ENCODE results near the gene GNAI2.
A peak's percentile ranks its signal among the peaks of the same experiment; 100 is the strongest.
"Not testable (repeated sequence)": the region's sequence is repeated elsewhere in the genome, so short reads cannot be mapped to it uniquely, and the experiment has no call there.

GNAI2 gene

GRCh38 chr3:50224639-50225038 lies 11.4 kb upstream of the GNAI2 start:
- H3K79me2 ChIP-seq (ENCODE audit: insufficient read depth, low read depth) = no peaks in the 10 kb centered on the region
- TF ChIP-seq CTCF (conservative IDR thresholded peaks at IDR 0.05; ENCODE audit: low read depth, low read length) = no peak
- no peak overlapping the region for H3K27ac ChIP-seq
- peaks cover 4% of the 10 kb centered on the region for H3K4me1 ChIP-seq (ENCODE audit: low read depth, poor library complexity, severe bottlenecking)
- H3K4me2 ChIP-seq = no peak overlapping the region
- H3K9ac ChIP-seq = no peak overlapping the region
- H3K36me3 ChIP-seq (ENCODE audit: insufficient read depth) = no peaks in the 10 kb centered on the region
- peaks cover 4% of the 10 kb centered on the region; the same call in 1 of the 2 replicates for H3K27me3 ChIP-seq (ENCODE audit: insufficient read depth, low read depth)
- no peak overlapping the region for H3K4me3 ChIP-seq (IDR thresholded peaks at IDR 0.05; ENCODE audit: insufficient read depth, low read depth, low read length)
- H2AFZ ChIP-seq (ENCODE audit: low read depth) = no peak overlapping the region
- H4K20me1 ChIP-seq (ENCODE audit: insufficient read depth) = no peaks in the 10 kb centered on the region

GRCh38 chr3:50226888-50227389 lies 9.1 kb upstream of the GNAI2 start:
- Histone ChIP-seq H3K79me2 (ENCODE audit: insufficient read depth, low read depth) (no peaks in the 10 kb centered on the region), H2AFZ (ENCODE audit: low read depth) (peak overlapping the region; percentile 83), H3K4me3 (IDR thresholded peaks at IDR 0.05; ENCODE audit: insufficient read depth, low read depth, low read length) (peak overlapping the region; percentile 28), H3K9ac (peak overlapping the region; percentile 37; the same call in 1 of the 2 replicates), H3K4me1 (ENCODE audit: low read depth, poor library complexity, severe bottlenecking) (peaks cover 4% of the 10 kb centered on the region), H3K27ac (no peak overlapping the region), H4K20me1 (ENCODE audit: insufficient read depth) (no peaks in the 10 kb centered on the region), H3K4me2 (peak overlapping the region; percentile 64), H3K36me3 (ENCODE audit: insufficient read depth) (no peaks in the 10 kb centered on the region), H3K27me3 (ENCODE audit: insufficient read depth, low read depth) (0 out of 2 replicates have a peak, but pooled peaks cover 2% of the 10 kb centered on the region)
- TF ChIP-seq CTCF (conservative IDR thresholded peaks at IDR 0.05; ENCODE audit: low read depth, low read length) = no peak

- Histone ChIP-seq H3K9ac (peak overlapping the region; percentile 37; the same call in 1 of the 2 replicates), H3K4me3 (IDR thresholded peaks at IDR 0.05; ENCODE audit: insufficient read depth, low read depth, low read length) (peak overlapping the region; percentile 28), H3K27ac (no peak overlapping the region; the same call in 1 of the 2 replicates), H3K79me2 (ENCODE audit: insufficient read depth, low read depth) (no peaks in the 10 kb centered on the region), H3K4me2 (peak overlapping the region; percentile 78), H4K20me1 (ENCODE audit: insufficient read depth) (no peaks in the 10 kb centered on the region), H3K4me1 (ENCODE audit: low read depth, poor library complexity, severe bottlenecking) (peaks cover 4% of the 10 kb centered on the region), H2AFZ (ENCODE audit: low read depth) (peak overlapping the region; percentile 83), H3K36me3 (ENCODE audit: insufficient read depth) (no peaks in the 10 kb centered on the region), H3K27me3 (ENCODE audit: insufficient read depth, low read depth) (0 out of 2 replicates have a peak, but pooled peaks cover 2% of the 10 kb centered on the region)
- TF ChIP-seq CTCF (conservative IDR thresholded peaks at IDR 0.05; ENCODE audit: low read depth, low read length) = 0 out of 2 replicates have a peak, but pooled peaks have one; percentile 37
Measured at GRCh38 chr3:50227390-50228183, 8.4 kb upstream of the GNAI2 start.

- peak overlapping the region; percentile 78 for H3K4me2 ChIP-seq
- H3K79me2 ChIP-seq (ENCODE audit: insufficient read depth, low read depth); H4K20me1 ChIP-seq (ENCODE audit: insufficient read depth); H3K27me3 ChIP-seq (ENCODE audit: insufficient read depth, low read depth); H3K9ac ChIP-seq; H3K36me3 ChIP-seq (ENCODE audit: insufficient read depth); H3K4me1 ChIP-seq (ENCODE audit: low read depth, poor library complexity, severe bottlenecking); H3K27ac ChIP-seq: not testable (repeated sequence)
- H3K4me3 ChIP-seq (IDR thresholded peaks at IDR 0.05; ENCODE audit: insufficient read depth, low read depth, low read length) = peak overlapping the region; percentile 28
- H2AFZ ChIP-seq (ENCODE audit: low read depth) = 0 out of 2 replicates have a peak overlapping the region, but pooled peaks have one; percentile 41
Measured at GRCh38 chr3:50228184-50228763, 7.7 kb upstream of the GNAI2 start.

Data from KMS-11 (cell line).